ENCODE data around the gene EID2B. TPM values are rescaled to one million over a fixed set of nuclear protein-coding genes. Genes with fewer than 3 reads are reported as not detected.
A peak's percentile ranks its signal among the peaks of the same experiment; 100 is the strongest.

EID2B gene
- total RNA-seq, 1 donor from 2014 or later, result 3.2 TPM

DNA sequence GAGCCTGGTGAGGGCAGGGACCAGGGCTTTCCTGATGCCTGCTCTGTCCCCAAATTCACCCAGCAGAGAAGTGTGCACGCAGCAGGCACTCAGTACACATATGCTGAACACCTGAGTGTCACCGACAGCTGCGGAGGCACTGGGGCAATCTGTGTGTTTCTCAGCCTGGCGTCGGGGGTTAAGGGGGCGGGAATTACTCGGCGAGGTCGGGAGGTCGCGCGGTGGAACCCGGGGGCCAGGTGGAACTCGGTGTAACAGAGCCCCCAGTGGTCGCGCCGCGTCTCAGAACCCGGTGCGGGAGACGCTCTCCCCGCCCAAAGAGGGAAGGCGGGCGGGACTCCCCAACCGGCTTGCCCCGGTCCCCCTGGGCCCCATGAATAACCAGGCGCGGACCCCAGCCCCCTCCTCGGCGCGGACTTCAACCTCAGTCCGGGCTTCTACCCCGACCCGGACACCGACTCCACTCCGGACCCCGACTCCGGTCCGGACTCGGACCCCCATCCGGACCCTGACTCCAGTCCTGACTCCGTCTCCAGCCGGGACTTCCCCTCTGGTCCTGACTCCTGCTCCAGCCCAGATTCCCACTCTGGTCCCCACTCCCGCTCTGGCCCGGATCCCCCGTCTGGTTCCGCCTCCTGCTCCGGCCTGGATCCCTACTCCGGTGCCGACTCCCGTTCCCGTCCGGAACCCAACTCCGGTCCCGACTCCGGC lies 17.7 kb downstream of the EID2B start, which contains the start of gene SELENOV:
TSS of gene SELENOV (plus strand) at position 300 of the 711 bp plus-strand sequence. CDS start at position 374, 74 bp downstream.
- Mint-ChIP-seq H3K27me3 (ENCODE audit: unreplicated experiment) (peaks cover 15% of the 10 kb centered on the region), H3K27ac (ENCODE audit: unreplicated experiment) (no peak within 1 kb of the TSS)
- peak; percentile 35 for DNase-seq (ENCODE audit: low spot score)

DNA sequence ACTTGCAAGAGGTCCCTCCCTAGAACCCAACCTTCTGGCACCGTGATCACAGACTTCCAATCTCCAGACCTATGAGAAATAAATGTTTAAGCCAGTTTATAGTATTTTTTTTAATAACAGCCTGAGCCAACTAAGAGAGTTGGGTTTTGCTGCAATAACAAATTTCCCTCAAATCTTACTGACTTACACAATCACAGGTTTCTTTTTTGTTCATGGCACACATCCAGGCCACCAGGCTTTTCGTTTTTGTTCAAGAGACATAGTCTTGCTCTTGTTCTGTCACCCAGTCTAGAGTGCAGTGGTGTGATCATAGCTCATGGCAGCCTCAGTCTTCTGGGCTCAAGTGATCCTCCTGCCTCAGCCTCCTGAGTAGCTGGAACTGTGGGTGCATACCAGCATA lies 19.7 kb downstream of the EID2B start:
- Mint-ChIP-seq H3K27me3 (ENCODE audit: unreplicated experiment) (peaks cover 19% of the 10 kb centered on the region), H3K4me1 (ENCODE audit: unreplicated experiment) (peaks cover 12% of the 10 kb centered on the region), H3K27ac (ENCODE audit: unreplicated experiment) (no peak overlapping the region), H3K36me3 (ENCODE audit: low read depth, unreplicated experiment) (peaks cover 8% of the 10 kb centered on the region), H3K9me3 (ENCODE audit: unreplicated experiment) (no peaks in the 10 kb centered on the region), H3K4me3 (ENCODE audit: unreplicated experiment) (no peak overlapping the region)
- TF ChIP-seq, protein P1, sequence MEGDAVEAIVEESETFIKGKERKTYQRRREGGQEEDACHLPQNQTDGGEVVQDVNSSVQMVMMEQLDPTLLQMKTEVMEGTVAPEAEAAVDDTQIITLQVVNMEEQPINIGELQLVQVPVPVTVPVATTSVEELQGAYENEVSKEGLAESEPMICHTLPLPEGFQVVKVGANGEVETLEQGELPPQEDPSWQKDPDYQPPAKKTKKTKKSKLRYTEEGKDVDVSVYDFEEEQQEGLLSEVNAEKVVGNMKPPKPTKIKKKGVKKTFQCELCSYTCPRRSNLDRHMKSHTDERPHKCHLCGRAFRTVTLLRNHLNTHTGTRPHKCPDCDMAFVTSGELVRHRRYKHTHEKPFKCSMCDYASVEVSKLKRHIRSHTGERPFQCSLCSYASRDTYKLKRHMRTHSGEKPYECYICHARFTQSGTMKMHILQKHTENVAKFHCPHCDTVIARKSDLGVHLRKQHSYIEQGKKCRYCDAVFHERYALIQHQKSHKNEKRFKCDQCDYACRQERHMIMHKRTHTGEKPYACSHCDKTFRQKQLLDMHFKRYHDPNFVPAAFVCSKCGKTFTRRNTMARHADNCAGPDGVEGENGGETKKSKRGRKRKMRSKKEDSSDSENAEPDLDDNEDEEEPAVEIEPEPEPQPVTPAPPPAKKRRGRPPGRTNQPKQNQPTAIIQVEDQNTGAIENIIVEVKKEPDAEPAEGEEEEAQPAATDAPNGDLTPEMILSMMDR (IDR thresholded peaks at IDR 0.05; ENCODE audit: unreplicated experiment), result no peak
- DNase-seq (ENCODE audit: low spot score), result no peak

More for the DNA sequence above, 17.7 kb downstream of the EID2B start, which contains the start of gene SELENOV:
- TF ChIP-seq, protein P1 (IDR thresholded peaks at IDR 0.05; ENCODE audit: unreplicated experiment), result no peak
- peaks cover 4% of the 10 kb centered on the region for H3K36me3 Mint-ChIP-seq (ENCODE audit: low read depth, unreplicated experiment)
- no peaks in the 10 kb centered on the region for H3K9me3 Mint-ChIP-seq (ENCODE audit: unreplicated experiment)
- H3K4me1 Mint-ChIP-seq (ENCODE audit: unreplicated experiment), result peaks cover 12% of the 10 kb centered on the region
- peak within 1 kb of the TSS; percentile 90 for H3K4me3 Mint-ChIP-seq (ENCODE audit: unreplicated experiment)

DNA sequence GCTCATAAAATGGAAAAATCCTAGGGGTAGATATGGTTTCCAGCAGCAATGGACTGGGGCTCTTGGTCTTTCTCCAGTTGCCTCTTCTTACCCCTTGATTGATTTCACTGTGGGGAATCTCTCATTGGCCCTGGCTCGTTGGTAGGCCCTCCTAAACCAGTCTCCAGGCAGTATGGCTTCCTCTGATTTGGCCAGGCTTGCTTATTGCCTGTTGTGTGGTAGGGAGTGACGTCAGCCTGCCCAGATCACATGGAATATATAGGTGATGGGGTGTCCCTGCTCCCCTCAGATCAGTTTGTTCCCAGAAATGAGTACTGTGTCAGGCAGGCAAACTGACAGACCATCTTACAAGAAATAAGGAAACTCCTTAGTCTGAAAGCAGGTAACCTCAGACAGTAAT lies 23.4 kb downstream of the EID2B start:
- Mint-ChIP-seq H3K27me3 (ENCODE audit: unreplicated experiment) (peaks cover 17% of the 10 kb centered on the region), H3K36me3 (ENCODE audit: low read depth, unreplicated experiment) (peaks cover 22% of the 10 kb centered on the region)

DNA sequence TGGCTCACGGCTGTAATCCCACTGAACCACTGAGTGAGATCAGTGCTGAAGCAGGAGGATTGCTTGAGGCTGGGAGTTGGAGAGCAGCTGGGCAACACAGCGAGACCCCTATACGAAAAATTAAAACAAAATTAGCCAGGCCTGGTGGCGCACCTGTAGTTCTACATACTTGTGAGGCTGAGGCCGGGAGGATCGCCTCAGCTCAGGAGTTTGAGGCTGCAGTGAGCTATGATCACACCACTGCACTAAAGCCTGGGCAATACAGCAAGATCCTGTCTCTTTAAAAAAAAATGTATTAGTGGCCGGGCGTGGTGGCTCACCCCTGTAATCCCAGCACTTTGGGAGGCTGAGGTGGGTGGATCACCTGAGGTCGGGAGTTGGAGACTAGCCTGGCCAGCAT lies 24.0 kb downstream of the EID2B start:
- Mint-ChIP-seq H3K4me1 (ENCODE audit: unreplicated experiment) (no peaks in the 10 kb centered on the region), H3K27ac (ENCODE audit: unreplicated experiment) (no peak overlapping the region), H3K36me3 (ENCODE audit: low read depth, unreplicated experiment) (peaks cover 28% of the 10 kb centered on the region), H3K4me3 (ENCODE audit: unreplicated experiment) (peak overlapping the region; percentile 59), H3K9me3 (ENCODE audit: unreplicated experiment) (no peaks in the 10 kb centered on the region), H3K27me3 (ENCODE audit: unreplicated experiment) (peaks cover 15% of the 10 kb centered on the region)
- no peak for DNase-seq (ENCODE audit: low spot score)
- TF ChIP-seq, protein P1 (IDR thresholded peaks at IDR 0.05; ENCODE audit: unreplicated experiment), result no peak

More for the DNA sequence above, 23.4 kb downstream of the EID2B start:
- TF ChIP-seq, protein P1 (IDR thresholded peaks at IDR 0.05; ENCODE audit: unreplicated experiment), result no peak
- Mint-ChIP-seq H3K4me3 (ENCODE audit: unreplicated experiment) (no peak overlapping the region), H3K27ac (ENCODE audit: unreplicated experiment) (no peak overlapping the region), H3K9me3 (ENCODE audit: unreplicated experiment) (no peaks in the 10 kb centered on the region), H3K4me1 (ENCODE audit: unreplicated experiment) (no peaks in the 10 kb centered on the region)
- DNase-seq (ENCODE audit: low spot score), result no peak

DNA sequence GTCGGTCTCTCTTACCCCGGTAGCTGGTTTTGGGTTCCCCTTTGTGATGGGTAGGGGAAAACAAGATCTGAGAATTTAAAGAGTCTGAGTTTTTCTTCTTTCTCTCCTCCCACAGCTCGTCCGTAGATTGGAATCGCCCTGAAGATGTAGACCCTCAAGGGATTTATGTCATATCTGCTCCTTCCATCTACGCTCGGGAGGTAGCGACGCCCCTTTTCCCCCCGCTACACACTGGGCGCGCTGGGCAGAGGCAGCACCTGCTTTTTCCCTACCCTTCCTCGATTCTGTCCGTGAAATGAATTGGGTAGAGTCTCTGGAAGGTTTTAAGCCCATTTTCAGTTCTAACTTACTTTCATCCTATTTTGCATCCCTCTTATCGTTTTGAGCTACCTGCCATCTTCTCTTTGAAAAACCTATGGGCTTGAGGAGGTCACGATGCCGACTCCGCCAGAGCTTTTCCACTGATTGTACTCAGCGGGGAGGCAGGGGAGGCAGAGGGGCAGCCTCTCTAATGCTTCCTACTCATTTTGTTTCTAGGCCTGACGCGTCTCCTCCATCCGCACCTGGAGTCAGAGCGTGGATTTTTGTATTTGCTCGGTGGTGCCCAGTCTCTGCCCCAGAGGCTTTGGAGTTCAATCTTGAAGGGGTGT lies 24.8 kb downstream of the EID2B start:
- H3K36me3 Mint-ChIP-seq (ENCODE audit: low read depth, unreplicated experiment), result peaks cover 34% of the 10 kb centered on the region

More for the DNA sequence above, 24.8 kb downstream of the EID2B start:
- Mint-ChIP-seq H3K27ac (ENCODE audit: unreplicated experiment) (no peak overlapping the region), H3K4me3 (ENCODE audit: unreplicated experiment) (peak overlapping the region; percentile 59), H3K9me3 (ENCODE audit: unreplicated experiment) (no peaks in the 10 kb centered on the region), H3K4me1 (ENCODE audit: unreplicated experiment) (no peaks in the 10 kb centered on the region), H3K27me3 (ENCODE audit: unreplicated experiment) (peaks cover 13% of the 10 kb centered on the region)
- TF ChIP-seq, protein P1 (IDR thresholded peaks at IDR 0.05; ENCODE audit: unreplicated experiment), result no peak
- no peak for DNase-seq (ENCODE audit: low spot score)
